Keratinocyte (primary cell): ENCODE measurements around the gene TAF1A.

Experiments
- EZH2 ChIP-seq: IDR thresholded peaks from one replicate; pipeline ENCODE4 v1.6.1; 2012; ENCODE audit warnings: inconsistent platforms, mild to moderate bottlenecking, low read length, moderate library complexity
- TF ChIP-seq, protein P1 (sequence below), 3 experiments: IDR thresholded peaks in 1 of 3; conservative IDR thresholded peaks in 1 of 3; optimal IDR thresholded peaks in 1 of 3; 2 replicates in 2 of 3; 3 replicates in 1 of 3; pipeline versions ENCODE3 to v1.5.1; 2011; ENCODE audit warnings: low read length in 3 of 3, mild to moderate bottlenecking in 3 of 3, moderate library complexity in 2 of 3, control low read depth in 1 of 3, inconsistent platforms in 1 of 3; ENCODE audit not compliant: insufficient read depth in 2 of 3; ENCODE audit errors: extremely low read depth in 1 of 3

DNA sequence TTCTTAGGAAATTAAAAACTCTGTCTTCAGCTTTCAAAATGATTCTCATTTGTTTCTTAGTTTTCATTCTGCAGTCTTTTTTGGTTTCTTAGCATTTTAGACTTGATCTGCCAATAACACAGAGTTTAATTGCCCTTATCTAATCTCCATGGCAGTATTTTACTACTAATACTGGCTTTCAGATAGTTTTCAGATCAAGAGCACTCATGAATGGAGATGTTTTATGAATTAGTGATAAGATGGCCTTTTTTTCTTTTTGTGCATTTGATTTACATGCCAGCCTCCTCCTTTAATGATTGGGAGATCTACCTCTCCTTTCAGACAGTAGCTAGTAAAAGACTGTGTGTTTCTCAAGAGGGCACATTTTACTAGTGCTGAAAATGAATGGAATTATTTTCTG is 33.7 kb upstream of the TAF1A start:
- TF ChIP-seq EZH2, result no peak
- TF ChIP-seq, protein P1, sequence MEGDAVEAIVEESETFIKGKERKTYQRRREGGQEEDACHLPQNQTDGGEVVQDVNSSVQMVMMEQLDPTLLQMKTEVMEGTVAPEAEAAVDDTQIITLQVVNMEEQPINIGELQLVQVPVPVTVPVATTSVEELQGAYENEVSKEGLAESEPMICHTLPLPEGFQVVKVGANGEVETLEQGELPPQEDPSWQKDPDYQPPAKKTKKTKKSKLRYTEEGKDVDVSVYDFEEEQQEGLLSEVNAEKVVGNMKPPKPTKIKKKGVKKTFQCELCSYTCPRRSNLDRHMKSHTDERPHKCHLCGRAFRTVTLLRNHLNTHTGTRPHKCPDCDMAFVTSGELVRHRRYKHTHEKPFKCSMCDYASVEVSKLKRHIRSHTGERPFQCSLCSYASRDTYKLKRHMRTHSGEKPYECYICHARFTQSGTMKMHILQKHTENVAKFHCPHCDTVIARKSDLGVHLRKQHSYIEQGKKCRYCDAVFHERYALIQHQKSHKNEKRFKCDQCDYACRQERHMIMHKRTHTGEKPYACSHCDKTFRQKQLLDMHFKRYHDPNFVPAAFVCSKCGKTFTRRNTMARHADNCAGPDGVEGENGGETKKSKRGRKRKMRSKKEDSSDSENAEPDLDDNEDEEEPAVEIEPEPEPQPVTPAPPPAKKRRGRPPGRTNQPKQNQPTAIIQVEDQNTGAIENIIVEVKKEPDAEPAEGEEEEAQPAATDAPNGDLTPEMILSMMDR (optimal IDR thresholded peaks at IDR 0.05 in 1 of 3, IDR thresholded peaks at IDR 0.05 in 1 of 3, conservative IDR thresholded peaks at IDR 0.05 in 1 of 3; ENCODE audit: extremely low read depth in 1 of 3, insufficient read depth in 2 of 3, low read length in 3 of 3), result no peak
